ENCODE measurements around the gene JAM2. TPM values are rescaled to one million over a fixed set of nuclear protein-coding genes. Genes with fewer than 3 reads are reported as not detected.

The JAM2 gene
- polyA plus RNA-seq, 3 donors: 0.01 TPM; not detected in 2

GRCh38 chr21:25733859-25734653 is 95.0 kb downstream of the JAM2 start:
- H3K4me1 Mint-ChIP-seq: peaks cover 35% of the 10 kb centered on the region
- WGBS (ENCODE audit: insufficient coverage): 7% methylated on average over 24 of the region's 30 CpGs

GRCh38 chr21:25734654-25734903 is 95.5 kb downstream of the JAM2 start:
- peaks cover 36% of the 10 kb centered on the region for H4K20me1 ChIP-seq (ENCODE audit: insufficient read depth, low read length)
- H3K9me3 ChIP-seq (replicated peaks in 1 of 2; ENCODE audit: control insufficient read depth in 1 of 2, insufficient read depth in 1 of 2, low read length in 2 of 2): no peaks in the 10 kb centered on the region
- peaks cover 97% of the 10 kb centered on the region for H3K79me2 ChIP-seq (ENCODE audit: insufficient read depth, low read length)
- 0% methylated on average over 10 of the region's 10 CpGs for WGBS (ENCODE audit: insufficient coverage)
- peaks cover 5 to 19% of the 10 kb centered on the region in 2 donors for H3K36me3 ChIP-seq (replicated peaks in 1 of 2; ENCODE audit: control insufficient read depth in 1 of 2, insufficient read depth in 2 of 2, low read length in 2 of 2)
- peak overlapping the region; percentile 65 to 93 (median 77) for H3K4me3 ChIP-seq (replicated peaks in 1 of 3; ENCODE audit: low read depth in 2 of 3, low read length in 3 of 3)
- intact Hi-C loops (cut with micrococcal nuclease): loop anchor here in 1 of 2 donors (10.0 kb wide), 1 partner anchor 280 kb away; no protein-coding TSS in a partner anchor
- peaks cover 8 to 23% of the 10 kb centered on the region in 2 donors for H3K36me3 Mint-ChIP-seq
- H3K4me1 ChIP-seq (ENCODE audit: control insufficient read depth in 1 of 2, insufficient read depth in 2 of 2, low read length in 2 of 2): peaks cover 20 to 33% of the 10 kb centered on the region in 2 donors
- no peaks in the 10 kb centered on the region for H3K9me3 Mint-ChIP-seq
- peak overlapping the region; percentile 94 to 100 for H3K4me3 Mint-ChIP-seq
- no peaks in the 10 kb centered on the region for H3K27me3 ChIP-seq (ENCODE audit: control insufficient read depth in 2 of 2, insufficient read depth in 2 of 2, low read length in 2 of 2)
- H3K27me3 Mint-ChIP-seq (ENCODE audit: low read depth in 3 of 3): no peaks in the 10 kb centered on the region
- peak overlapping the region; percentile 93 for H3K4me2 ChIP-seq (replicated peaks; ENCODE audit: extremely low read depth, low read length, poor library complexity, severe bottlenecking)
- no peak for DNase-seq
- H3K27ac ChIP-seq (ENCODE audit: low read depth in 1 of 2, low read length in 2 of 2): peak overlapping the region; percentile 96 to 99
- peaks cover 35% of the 10 kb centered on the region for H3K4me1 Mint-ChIP-seq
- TF ChIP-seq CTCF (IDR thresholded peaks at IDR 0.05): no peak
- peak overlapping the region; percentile 100 for H3K27ac Mint-ChIP-seq
- peak overlapping the region; percentile 90 for H3K9ac ChIP-seq (ENCODE audit: insufficient read depth, low read length, poor library complexity, severe bottlenecking)
- H2AFZ ChIP-seq (ENCODE audit: insufficient read depth, low read depth, low read length, poor library complexity, severe bottlenecking): peak overlapping the region; percentile 96

More at GRCh38 chr21:25733859-25734653, 95.0 kb downstream of the JAM2 start:
- H3K27me3 Mint-ChIP-seq (ENCODE audit: low read depth in 3 of 3): no peaks in the 10 kb centered on the region
- Histone ChIP-seq H3K4me3 (replicated peaks in 1 of 3; ENCODE audit: low read depth in 2 of 3, low read length in 3 of 3) (peak overlapping the region; percentile 65 to 93 (median 77)), H3K79me2 (ENCODE audit: insufficient read depth, low read length) (peaks cover 92% of the 10 kb centered on the region), H4K20me1 (ENCODE audit: insufficient read depth, low read length) (peaks cover 31% of the 10 kb centered on the region), H3K27me3 (ENCODE audit: control insufficient read depth in 2 of 2, insufficient read depth in 2 of 2, low read length in 2 of 2) (no peaks in the 10 kb centered on the region), H3K4me2 (replicated peaks; ENCODE audit: extremely low read depth, low read length, poor library complexity, severe bottlenecking) (peak overlapping the region; percentile 93), H3K9ac (ENCODE audit: insufficient read depth, low read length, poor library complexity, severe bottlenecking) (peak overlapping the region; percentile 90), H3K9me3 (replicated peaks in 1 of 2; ENCODE audit: control insufficient read depth in 1 of 2, insufficient read depth in 1 of 2, low read length in 2 of 2) (no peaks in the 10 kb centered on the region), H3K27ac (ENCODE audit: low read depth in 1 of 2, low read length in 2 of 2) (peak overlapping the region; percentile 96 to 99), H3K36me3 (replicated peaks in 1 of 2; ENCODE audit: control insufficient read depth in 1 of 2, insufficient read depth in 2 of 2, low read length in 2 of 2) (peaks cover 10 to 19% of the 10 kb centered on the region in 2 donors), H2AFZ (ENCODE audit: insufficient read depth, low read depth, low read length, poor library complexity, severe bottlenecking) (peak overlapping the region; percentile 96), H3K4me1 (ENCODE audit: control insufficient read depth in 1 of 2, insufficient read depth in 2 of 2, low read length in 2 of 2) (peaks cover 20 to 33% of the 10 kb centered on the region in 2 donors)
- peak overlapping the region; percentile 100 for H3K27ac Mint-ChIP-seq
- DNase-seq: peak in 1 of 3 donors; percentile 5
- no peaks in the 10 kb centered on the region for H3K9me3 Mint-ChIP-seq
- peak overlapping the region; percentile 94 to 100 for H3K4me3 Mint-ChIP-seq
- intact Hi-C loops (cut with micrococcal nuclease): loop anchor here in 1 of 2 donors (10.0 kb wide), 1 partner anchor 279 kb away; no protein-coding TSS in a partner anchor
- no peak for TF ChIP-seq CTCF (IDR thresholded peaks at IDR 0.05)
- peaks cover 13 to 24% of the 10 kb centered on the region in 2 donors for H3K36me3 Mint-ChIP-seq
